Fibroblast of the aortic adventitia (primary cell): ENCODE results near the gene PEX11G. TPM values are rescaled to one million over a fixed set of nuclear protein-coding genes. Genes with fewer than 3 reads are reported as not detected.

ENCODE experiments used
- DNase-seq: peaks from one replicate; pipeline ENCODE4 v3.0.0-alpha.2; 2010; ENCODE audit warnings: low read depth
- H3K4me3 ChIP-seq: 2 replicates; pipeline ENCODE4 v1.5.1; 2011; ENCODE audit warnings: low read depth, mild to moderate bottlenecking, control low read depth, low read length, moderate library complexity
- CTCF ChIP-seq: IDR thresholded peaks from 2 replicates; pipeline ENCODE4 v1.5.1; 2011; ENCODE audit warnings: mild to moderate bottlenecking, low read length, control low read depth, inconsistent platforms; ENCODE audit not compliant: insufficient read depth
- total RNA-seq: library from RNA; depleted of rRNA; stranded (reverse); fragments of >200 nt; gene quantifications from 2 replicates; pipeline ENCODE4 v1.2.3, GENCODE V29; 2012; ENCODE audit warnings: low replicate concordance

PEX11G gene
- total RNA-seq, 1 donor = 1.6 TPM

GRCh38 chr19:7494416-7495098, 5.7 kb upstream of the PEX11G start:
- TF ChIP-seq CTCF = peak; percentile 41
- peak; percentile 58 for DNase-seq
- no peak overlapping the region for H3K4me3 ChIP-seq

GRCh38 chr19:7492558-7492957, 3.7 kb upstream of the PEX11G start:
- TF ChIP-seq CTCF = no peak
- no peak overlapping the region for H3K4me3 ChIP-seq
- DNase-seq = no peak

- no peak overlapping the region for H3K4me3 ChIP-seq
- no peak for DNase-seq
- TF ChIP-seq CTCF = no peak
Measured at GRCh38 chr19:7492142-7492541, 3.3 kb upstream of the PEX11G start.

GRCh38 chr19:7489609-7490044, 792 bp upstream of the PEX11G start:
- H3K4me3 ChIP-seq = no peak overlapping the region
- no peak for TF ChIP-seq CTCF
- DNase-seq = no peak

GRCh38 chr19:7486923-7487322, 1.9 kb downstream of the PEX11G start:
- TF ChIP-seq CTCF = no peak
- H3K4me3 ChIP-seq = no peak overlapping the region
- DNase-seq = no peak

GRCh38 chr19:7483720-7484201, 5.1 kb downstream of the PEX11G start:
- H3K4me3 ChIP-seq = no peak overlapping the region
- DNase-seq = no peak
- TF ChIP-seq CTCF = no peak
